AG09319 (cell line): Measurements from ENCODE around the gene CH25H.
"Not testable (repeated sequence)": the region's sequence is repeated elsewhere in the genome, so short reads cannot be mapped to it uniquely, and the experiment has no call there.

Experiments used
- DNase-seq: peaks from one replicate; pipeline ENCODE4 v3.0.0-alpha.2; 2010; ENCODE audit warnings: low read depth; ENCODE audit errors: extremely low read depth
- CTCF ChIP-seq: IDR thresholded peaks from 2 replicates; pipeline ENCODE4 v1.5.1; 2011; ENCODE audit warnings: low read depth, mild to moderate bottlenecking, inconsistent platforms, low read length, moderate library complexity

Gene CH25H, protein sequence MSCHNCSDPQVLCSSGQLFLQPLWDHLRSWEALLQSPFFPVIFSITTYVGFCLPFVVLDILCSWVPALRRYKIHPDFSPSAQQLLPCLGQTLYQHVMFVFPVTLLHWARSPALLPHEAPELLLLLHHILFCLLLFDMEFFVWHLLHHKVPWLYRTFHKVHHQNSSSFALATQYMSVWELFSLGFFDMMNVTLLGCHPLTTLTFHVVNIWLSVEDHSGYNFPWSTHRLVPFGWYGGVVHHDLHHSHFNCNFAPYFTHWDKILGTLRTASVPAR

DNA sequence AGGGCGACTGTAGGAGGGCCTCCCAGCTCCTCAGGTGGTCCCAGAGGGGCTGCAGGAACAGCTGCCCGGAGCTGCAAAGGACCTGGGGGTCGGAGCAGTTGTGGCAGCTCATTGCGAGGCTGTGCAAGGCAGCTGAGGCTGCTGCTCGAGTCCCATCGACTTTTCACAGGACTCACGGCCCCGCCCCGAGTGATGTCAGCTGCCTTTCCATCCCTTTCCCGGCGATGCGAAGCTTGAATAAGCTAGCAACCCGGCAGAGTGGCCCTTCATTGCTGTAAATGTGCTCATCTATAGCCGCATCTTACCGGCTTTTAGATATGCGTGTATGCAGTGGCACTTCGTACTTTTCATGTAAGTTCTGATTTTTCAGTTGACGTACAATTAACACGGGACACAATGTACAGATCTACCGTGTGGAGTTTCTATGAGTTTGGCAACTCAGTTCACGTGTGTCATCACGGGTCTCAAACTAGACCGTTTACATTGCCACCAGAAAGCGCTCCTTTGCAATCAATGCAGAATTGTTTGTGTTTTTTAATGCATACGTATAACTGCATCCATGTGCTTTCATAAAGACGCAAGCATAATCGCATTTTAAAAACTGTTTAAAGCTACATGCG lies at the start of gene CH25H:
Gene CH25H (minus strand): TSS at position 137 of the 620 bp plus-strand sequence. CDS start 25 bp downstream, at position 112.
- TF ChIP-seq CTCF, result no peak
- DNase-seq, result no peak

GRCh38 chr10:89256340-89256739 lies 49.2 kb upstream of the CH25H start:
- TF ChIP-seq CTCF, result no peak
- DNase-seq, result no peak

DNA sequence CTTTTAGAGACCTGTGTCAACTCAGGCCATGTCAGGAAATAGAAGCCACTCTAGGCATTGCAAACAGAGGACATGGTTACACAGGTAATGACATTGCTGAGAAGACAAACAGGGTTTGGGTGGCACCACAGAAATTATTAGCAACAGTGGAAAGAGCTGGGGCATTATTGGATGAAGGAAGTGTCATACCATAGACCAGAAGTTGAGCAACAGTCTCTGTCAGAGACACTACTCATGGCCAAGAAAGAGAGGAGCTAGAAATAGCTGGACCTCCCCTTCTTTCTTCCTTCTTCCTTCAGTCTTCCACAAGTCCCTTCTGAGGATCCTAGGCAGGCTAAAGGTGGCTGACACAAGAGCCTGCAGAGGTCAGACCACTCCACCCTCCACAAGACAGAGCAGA lies 48.7 kb upstream of the CH25H start:
- TF ChIP-seq CTCF, result no peak

DNA sequence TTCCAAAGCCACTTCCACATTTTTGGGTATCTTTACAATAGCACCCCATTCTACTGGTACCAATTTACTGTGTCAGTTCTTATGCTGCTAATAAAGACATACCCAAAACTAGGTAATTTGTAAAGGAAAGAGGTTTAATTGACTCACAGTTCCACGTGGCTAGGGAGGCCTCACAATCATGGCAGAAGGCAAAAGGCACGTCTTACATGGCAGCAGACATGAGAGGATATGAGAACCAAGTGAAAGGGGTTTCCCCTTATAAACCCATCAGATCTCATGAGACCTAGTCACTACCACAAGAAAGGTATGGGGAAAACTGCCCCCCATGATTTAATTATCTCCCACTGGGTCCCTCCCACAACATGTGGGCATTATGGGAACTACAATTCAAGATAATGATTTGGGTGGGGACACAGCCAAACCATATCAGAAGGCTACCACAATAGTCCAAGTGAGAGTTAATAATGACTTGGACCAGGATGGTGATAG lies 48.0 kb upstream of the CH25H start:
- DNase-seq, result not testable (repeated sequence)

More for the DNA sequence above, 48.7 kb upstream of the CH25H start:
- DNase-seq, result no peak

GRCh38 chr10:89252225-89252585 lies 45.1 kb upstream of the CH25H start:
- no peak for TF ChIP-seq CTCF
- DNase-seq, result no peak

DNA sequence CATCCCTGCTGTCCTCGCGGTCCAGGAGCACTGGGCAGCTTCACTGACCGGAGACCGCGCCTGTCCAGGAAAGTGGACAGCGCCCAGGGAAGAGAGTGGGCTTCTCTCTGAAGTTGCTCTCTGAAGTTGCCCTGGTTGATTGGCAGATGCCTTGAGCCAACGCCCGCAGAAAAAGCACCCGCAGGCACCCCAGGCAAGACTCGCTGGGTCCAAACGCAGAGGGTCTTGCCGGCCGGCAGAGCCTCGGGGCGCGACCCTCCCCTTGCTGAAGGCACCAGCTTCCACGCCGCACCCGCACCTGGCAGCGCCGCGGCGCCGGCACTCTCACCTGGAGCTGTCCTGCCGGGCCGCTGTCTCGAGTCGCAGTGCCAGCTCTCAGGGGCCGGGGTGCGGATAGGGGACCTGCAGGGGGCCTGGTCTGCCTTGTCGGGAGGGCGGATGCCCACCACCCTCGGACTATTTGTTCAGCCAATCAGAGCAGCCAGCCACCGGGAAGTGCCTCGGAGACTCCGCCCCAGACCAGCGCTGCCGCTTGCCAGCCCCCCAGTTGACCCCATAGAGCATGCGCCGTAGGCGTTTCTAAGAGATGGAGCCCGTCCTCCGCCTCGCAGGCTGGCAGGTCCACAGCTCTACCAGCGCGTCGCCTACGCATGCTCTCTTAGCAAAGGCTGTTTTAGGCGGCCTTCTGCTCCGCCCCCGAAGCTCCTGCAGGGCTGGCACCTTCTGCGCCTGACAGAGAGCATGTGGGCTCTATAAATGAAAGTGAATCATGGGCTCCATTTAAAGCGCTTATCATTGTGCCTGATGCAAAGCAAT lies 44.5 kb upstream of the CH25H start, which contains the start of gene LIPA:
Gene LIPA (minus strand): TSS at position 367 of the 816 bp plus-strand sequence. CDS start 4,127 bp downstream, outside the sequence.
- DNase-seq, result peak; percentile 95
- TF ChIP-seq CTCF, result no peak

DNA sequence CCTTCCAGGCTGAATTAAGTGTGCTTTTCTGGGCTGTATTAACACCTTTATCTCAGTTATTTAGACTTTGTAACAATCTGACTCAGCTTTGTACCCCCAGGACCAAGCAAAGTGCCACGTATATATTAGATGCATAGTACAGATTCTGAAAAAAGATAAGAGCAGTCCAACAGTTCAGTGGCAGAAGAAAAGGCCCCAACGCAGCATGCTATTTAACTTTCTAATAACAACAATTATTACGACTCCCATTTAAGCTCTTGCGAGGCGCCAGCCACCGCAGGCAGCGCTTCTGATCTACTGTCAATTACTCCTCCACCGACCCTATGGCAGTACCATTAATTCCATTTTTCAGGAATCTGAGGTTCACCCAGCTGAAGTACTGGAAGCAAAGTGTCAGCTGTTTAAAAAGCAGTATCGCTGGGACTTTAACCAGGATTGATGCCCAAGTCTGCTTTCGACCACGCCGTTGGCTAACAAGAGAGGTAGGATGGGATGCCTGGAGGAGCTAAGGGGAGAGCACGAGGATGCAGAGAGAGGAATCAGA lies 43.8 kb upstream of the CH25H start:
- no peak for TF ChIP-seq CTCF
- no peak for DNase-seq
